Measurements from ENCODE around the gene APLP2. TPM values are rescaled to one million over a fixed set of nuclear protein-coding genes. Genes with fewer than 3 reads are reported as not detected.
A peak's percentile ranks its signal among the peaks of the same experiment; 100 is the strongest.

The APLP2 gene
- total and polyA plus RNA-seq, 9 of the 15 experiments (the other 6 are each of a cell fraction or from before 2014, with no cell fraction given): 17.4 to 164 (median 118) TPM

DNA sequence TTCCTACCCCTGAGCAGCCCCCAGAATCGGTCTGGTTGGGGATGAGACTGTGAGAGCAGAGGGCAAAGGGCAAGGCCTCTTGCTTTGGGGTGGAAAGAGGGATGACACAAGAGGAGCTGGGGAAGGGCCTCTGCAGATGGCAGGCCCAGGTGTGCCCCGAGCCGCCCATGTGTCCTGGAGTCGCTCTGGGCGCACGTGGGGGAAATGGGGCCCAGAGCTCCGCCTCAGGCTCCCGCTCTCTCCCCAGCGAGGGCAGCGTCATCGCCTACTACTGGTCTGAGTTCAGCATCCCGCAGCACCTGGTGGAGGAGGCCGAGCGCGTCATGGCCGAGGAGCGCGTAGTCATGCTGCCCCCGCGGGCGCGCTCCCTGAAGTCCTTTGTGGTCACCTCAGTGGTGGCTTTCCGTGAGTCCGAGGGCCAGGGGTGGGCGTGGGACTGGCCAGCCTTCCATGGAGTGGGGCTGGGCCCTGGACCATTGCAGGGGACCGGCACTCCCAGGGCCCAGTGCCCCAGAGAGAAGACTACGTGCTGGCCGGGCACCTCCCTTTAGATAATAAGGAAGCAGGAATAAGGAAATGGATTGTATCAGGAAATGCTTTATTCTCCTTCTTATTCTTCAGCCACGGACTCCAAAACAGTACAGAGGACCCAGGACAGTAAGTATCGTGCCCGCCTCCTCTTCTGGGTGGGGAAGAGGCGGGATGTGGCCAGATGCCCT, 120.0 kb downstream of the APLP2 start:
- ATAC-seq (peak; percentile 72), DNase-seq (ENCODE audit: extremely low read depth in 1 of 4, low spot score in 3 of 4) (peak in 3 of 4 experiments; percentile 28 to 35 (median 29)), FAIRE-seq (no peak)
- Histone ChIP-seq H3K36me3 (ENCODE audit: control insufficient read depth, insufficient read depth, low read length) (no peaks in the 10 kb centered on the region), H3K4me3 (no peak overlapping the region), H2AFZ (ENCODE audit: low read depth, low read length) (no peak overlapping the region), H3K27ac (ENCODE audit: extremely low read depth, low read depth, low read length) (no peak overlapping the region), H4K20me1 (replicated peaks; ENCODE audit: control insufficient read depth, insufficient read depth, low read length) (peaks cover 2% of the 10 kb centered on the region), H3K9me3 (replicated peaks; ENCODE audit: control insufficient read depth, insufficient read depth, low read depth, low read length) (no peaks in the 10 kb centered on the region), H3K9me1 (ENCODE audit: control insufficient read depth, insufficient read depth, low read length) (no peaks in the 10 kb centered on the region), H3K4me2 (ENCODE audit: insufficient read depth, low read length) (no peak overlapping the region), H3K27me3 (ENCODE audit: control insufficient read depth in 2 of 2, insufficient read depth in 2 of 2, low read length in 2 of 2) (peaks cover 39 to 72% of the 10 kb centered on the region in 2 experiments), H3K79me2 (ENCODE audit: control insufficient read depth, insufficient read depth, low read length) (no peaks in the 10 kb centered on the region), H3K9ac (ENCODE audit: insufficient read depth in 1 of 2, low read depth in 2 of 2, low read length in 2 of 2) (no peak overlapping the region), H3K4me1 (replicated peaks in 1 of 2; ENCODE audit: control insufficient read depth in 2 of 2, insufficient read depth in 2 of 2, low read length in 2 of 2) (peaks cover 0 to 15% of the 10 kb centered on the region in 2 experiments; a peak in 1 of 5 replicates)
- ChIA-PET POLR2A (interaction anchor here (0.6 kb wide), 1 partner anchor 17 kb away, joined by 3 read pairs; no protein-coding TSS in a partner anchor), CTCF (ENCODE audit: low intra/inter-chr PET ratio) (no interaction called here)
- BruUV-seq (replicated peaks): no TSS peak
- TF ChIP-seq ETS2 (tag; IDR thresholded peaks at IDR 0.05; ENCODE audit: borderline replicate concordance, poor library complexity, severe bottlenecking): no peak
- TF ChIP-seq HDGF (IDR thresholded peaks at IDR 0.05): no peak
- 0 out of 2 replicates have a peak, but pooled peaks have one; percentile 48 for TF ChIP-seq ELF1 (tag; IDR thresholded peaks at IDR 0.05)
- no peak for TF ChIP-seq ZFP1 (CRISPR knock-in tag; IDR thresholded peaks at IDR 0.05)
- TF ChIP-seq E2F6 (IDR thresholded peaks at IDR 0.05; ENCODE audit: borderline replicate concordance in 1 of 2, extremely low read depth in 1 of 2, insufficient read depth in 1 of 2, insufficient read length in 1 of 2, low read depth in 1 of 2, low read length in 1 of 2, poor library complexity in 1 of 2, severe bottlenecking in 1 of 2): peak in 1 of 2 experiments; percentile 58
- TF ChIP-seq, protein P1, sequence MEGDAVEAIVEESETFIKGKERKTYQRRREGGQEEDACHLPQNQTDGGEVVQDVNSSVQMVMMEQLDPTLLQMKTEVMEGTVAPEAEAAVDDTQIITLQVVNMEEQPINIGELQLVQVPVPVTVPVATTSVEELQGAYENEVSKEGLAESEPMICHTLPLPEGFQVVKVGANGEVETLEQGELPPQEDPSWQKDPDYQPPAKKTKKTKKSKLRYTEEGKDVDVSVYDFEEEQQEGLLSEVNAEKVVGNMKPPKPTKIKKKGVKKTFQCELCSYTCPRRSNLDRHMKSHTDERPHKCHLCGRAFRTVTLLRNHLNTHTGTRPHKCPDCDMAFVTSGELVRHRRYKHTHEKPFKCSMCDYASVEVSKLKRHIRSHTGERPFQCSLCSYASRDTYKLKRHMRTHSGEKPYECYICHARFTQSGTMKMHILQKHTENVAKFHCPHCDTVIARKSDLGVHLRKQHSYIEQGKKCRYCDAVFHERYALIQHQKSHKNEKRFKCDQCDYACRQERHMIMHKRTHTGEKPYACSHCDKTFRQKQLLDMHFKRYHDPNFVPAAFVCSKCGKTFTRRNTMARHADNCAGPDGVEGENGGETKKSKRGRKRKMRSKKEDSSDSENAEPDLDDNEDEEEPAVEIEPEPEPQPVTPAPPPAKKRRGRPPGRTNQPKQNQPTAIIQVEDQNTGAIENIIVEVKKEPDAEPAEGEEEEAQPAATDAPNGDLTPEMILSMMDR (IDR thresholded peaks at IDR 0.05 in 2 of 3, conservative IDR thresholded peaks at IDR 0.05 in 1 of 3; ENCODE audit: insufficient read depth in 2 of 3, low read depth in 1 of 3, low read length in 3 of 3): 0 out of 6 replicates have a peak, but pooled peaks of 1 of the 3 experiments have one; percentile 7
- no peak for TF ChIP-seq CGGBP1 (CRISPR knock-in tag; IDR thresholded peaks at IDR 0.05)
- intact Hi-C loops (cut with micrococcal nuclease) (no loop called here), in situ Hi-C loops (cut with MboI) (no loop called here)
- 5% methylated on average over 31 of the region's 32 CpGs for WGBS (ENCODE audit: insufficient coverage, low coverage, missing lambda C conversion rate)
